WTC11 (cell line): ENCODE measurements around the gene ZMYND8.

Source experiments
- ATF3 ChIP-seq: sonication (generic); formaldehyde crosslinking; conservative IDR thresholded peaks from 2 replicates; pipeline ENCODE4 v1.8.1; 2022; ENCODE audit warnings: mild to moderate bottlenecking, missing genetic modification reagents
- CREB1 ChIP-seq: sonication (generic); formaldehyde crosslinking; IDR thresholded peaks from 2 replicates; pipeline ENCODE4 v1.8.0; 2023; ENCODE audit warnings: mild to moderate bottlenecking, missing genetic modification reagents
- CREM ChIP-seq: sonication (generic); formaldehyde crosslinking; IDR thresholded peaks from 2 replicates; pipeline ENCODE4 v1.8.1; 2022; ENCODE audit warnings: mild to moderate bottlenecking, missing genetic modification reagents, moderate library complexity
- CTCF ChIP-seq: fragments of 200-600 bp; IDR thresholded peaks from 2 replicates; pipeline ENCODE4 v1.8.0; 2022; ENCODE audit warnings: antibody characterized with exemption
- ELF4 ChIP-seq: sonication (generic); formaldehyde crosslinking; IDR thresholded peaks from 2 replicates; pipeline ENCODE4 v1.8.1; 2022; ENCODE audit warnings: low read depth, mild to moderate bottlenecking, moderate library complexity, missing genetic modification reagents
- ETV6 ChIP-seq: sonication (generic); formaldehyde crosslinking; IDR thresholded peaks from 2 replicates; pipeline ENCODE4 v1.8.1; 2022; ENCODE audit warnings: mild to moderate bottlenecking, missing genetic modification reagents
- KAT7 ChIP-seq: sonication (generic); formaldehyde crosslinking; IDR thresholded peaks from 2 replicates; pipeline ENCODE4 v1.8.1; 2023; ENCODE audit warnings: missing genetic modification reagents, mild to moderate bottlenecking, borderline replicate concordance
- TEAD4 ChIP-seq: sonication (generic); formaldehyde crosslinking; IDR thresholded peaks from 2 replicates; pipeline ENCODE4 v1.8.0; 2022; ENCODE audit warnings: mild to moderate bottlenecking, missing genetic modification reagents
- ZBTB21 ChIP-seq: sonication (generic); formaldehyde crosslinking; IDR thresholded peaks from 2 replicates; pipeline ENCODE4 v1.8.1; 2023; ENCODE audit warnings: mild to moderate bottlenecking, missing genetic modification reagents, borderline replicate concordance
- ZNF232 ChIP-seq: sonication (generic); formaldehyde crosslinking; IDR thresholded peaks from 2 replicates; pipeline ENCODE4 v1.8.0; 2022; ENCODE audit warnings: mild to moderate bottlenecking, missing genetic modification reagents
- TF ChIP-seq, protein P1 (sequence below): sonication (generic); formaldehyde crosslinking; IDR thresholded peaks from 2 replicates; pipeline ENCODE4 v1.8.1; 2023; ENCODE audit warnings: mild to moderate bottlenecking, missing genetic modification reagents, borderline replicate concordance
- TF ChIP-seq, protein P2 (sequence below): sonication (generic); formaldehyde crosslinking; IDR thresholded peaks from 2 replicates; pipeline ENCODE4 v1.8.0; 2022; ENCODE audit warnings: mild to moderate bottlenecking, missing genetic modification reagents
- TF ChIP-seq, protein P3 (sequence below): sonication (generic); formaldehyde crosslinking; IDR thresholded peaks from 2 replicates; pipeline ENCODE4 v1.8.0; 2022; ENCODE audit warnings: mild to moderate bottlenecking, missing genetic modification reagents

GRCh38 chr20:47337413-47337812, 19.1 kb downstream of the ZMYND8 start:
- TF ChIP-seq CTCF (no peak), ETV6 (CRISPR knock-in tag) (no peak), ZBTB21 (CRISPR knock-in tag) (no peak), ELF4 (CRISPR knock-in tag) (no peak), CREB1 (CRISPR knock-in tag) (no peak), KAT7 (CRISPR knock-in tag) (no peak), ATF3 (no peak), TEAD4 (CRISPR knock-in tag) (no peak), CREM (CRISPR knock-in tag) (no peak), ZNF232 (CRISPR knock-in tag) (no peak)
- TF ChIP-seq, protein P1, sequence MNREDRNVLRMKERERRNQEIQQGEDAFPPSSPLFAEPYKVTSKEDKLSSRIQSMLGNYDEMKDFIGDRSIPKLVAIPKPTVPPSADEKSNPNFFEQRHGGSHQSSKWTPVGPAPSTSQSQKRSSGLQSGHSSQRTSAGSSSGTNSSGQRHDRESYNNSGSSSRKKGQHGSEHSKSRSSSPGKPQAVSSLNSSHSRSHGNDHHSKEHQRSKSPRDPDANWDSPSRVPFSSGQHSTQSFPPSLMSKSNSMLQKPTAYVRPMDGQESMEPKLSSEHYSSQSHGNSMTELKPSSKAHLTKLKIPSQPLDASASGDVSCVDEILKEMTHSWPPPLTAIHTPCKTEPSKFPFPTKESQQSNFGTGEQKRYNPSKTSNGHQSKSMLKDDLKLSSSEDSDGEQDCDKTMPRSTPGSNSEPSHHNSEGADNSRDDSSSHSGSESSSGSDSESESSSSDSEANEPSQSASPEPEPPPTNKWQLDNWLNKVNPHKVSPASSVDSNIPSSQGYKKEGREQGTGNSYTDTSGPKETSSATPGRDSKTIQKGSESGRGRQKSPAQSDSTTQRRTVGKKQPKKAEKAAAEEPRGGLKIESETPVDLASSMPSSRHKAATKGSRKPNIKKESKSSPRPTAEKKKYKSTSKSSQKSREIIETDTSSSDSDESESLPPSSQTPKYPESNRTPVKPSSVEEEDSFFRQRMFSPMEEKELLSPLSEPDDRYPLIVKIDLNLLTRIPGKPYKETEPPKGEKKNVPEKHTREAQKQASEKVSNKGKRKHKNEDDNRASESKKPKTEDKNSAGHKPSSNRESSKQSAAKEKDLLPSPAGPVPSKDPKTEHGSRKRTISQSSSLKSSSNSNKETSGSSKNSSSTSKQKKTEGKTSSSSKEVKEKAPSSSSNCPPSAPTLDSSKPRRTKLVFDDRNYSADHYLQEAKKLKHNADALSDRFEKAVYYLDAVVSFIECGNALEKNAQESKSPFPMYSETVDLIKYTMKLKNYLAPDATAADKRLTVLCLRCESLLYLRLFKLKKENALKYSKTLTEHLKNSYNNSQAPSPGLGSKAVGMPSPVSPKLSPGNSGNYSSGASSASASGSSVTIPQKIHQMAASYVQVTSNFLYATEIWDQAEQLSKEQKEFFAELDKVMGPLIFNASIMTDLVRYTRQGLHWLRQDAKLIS, result no peak
- TF ChIP-seq, protein P2, sequence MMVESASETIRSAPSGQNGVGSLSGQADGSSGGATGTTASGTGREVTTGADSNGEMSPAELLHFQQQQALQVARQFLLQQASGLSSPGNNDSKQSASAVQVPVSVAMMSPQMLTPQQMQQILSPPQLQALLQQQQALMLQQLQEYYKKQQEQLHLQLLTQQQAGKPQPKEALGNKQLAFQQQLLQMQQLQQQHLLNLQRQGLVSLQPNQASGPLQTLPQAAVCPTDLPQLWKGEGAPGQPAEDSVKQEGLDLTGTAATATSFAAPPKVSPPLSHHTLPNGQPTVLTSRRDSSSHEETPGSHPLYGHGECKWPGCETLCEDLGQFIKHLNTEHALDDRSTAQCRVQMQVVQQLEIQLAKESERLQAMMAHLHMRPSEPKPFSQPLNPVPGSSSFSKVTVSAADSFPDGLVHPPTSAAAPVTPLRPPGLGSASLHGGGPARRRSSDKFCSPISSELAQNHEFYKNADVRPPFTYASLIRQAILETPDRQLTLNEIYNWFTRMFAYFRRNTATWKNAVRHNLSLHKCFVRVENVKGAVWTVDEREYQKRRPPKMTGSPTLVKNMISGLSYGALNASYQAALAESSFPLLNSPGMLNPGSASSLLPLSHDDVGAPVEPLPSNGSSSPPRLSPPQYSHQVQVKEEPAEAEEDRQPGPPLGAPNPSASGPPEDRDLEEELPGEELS (CRISPR knock-in tag), result no peak
- TF ChIP-seq, protein P3, sequence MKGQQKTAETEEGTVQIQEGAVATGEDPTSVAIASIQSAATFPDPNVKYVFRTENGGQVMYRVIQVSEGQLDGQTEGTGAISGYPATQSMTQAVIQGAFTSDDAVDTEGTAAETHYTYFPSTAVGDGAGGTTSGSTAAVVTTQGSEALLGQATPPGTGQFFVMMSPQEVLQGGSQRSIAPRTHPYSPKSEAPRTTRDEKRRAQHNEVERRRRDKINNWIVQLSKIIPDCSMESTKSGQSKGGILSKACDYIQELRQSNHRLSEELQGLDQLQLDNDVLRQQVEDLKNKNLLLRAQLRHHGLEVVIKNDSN (CRISPR knock-in tag), result no peak
